Keratinocyte (primary cell): ENCODE measurements around the gene CSRNP2. TPM values are rescaled to one million over a fixed set of nuclear protein-coding genes. Genes with fewer than 3 reads are reported as not detected.

ENCODE experiments used
- DNase-seq: peaks from one replicate; pipeline ENCODE4 v3.0.0-alpha.2; 2011; ENCODE audit warnings: low read depth, missing footprints, low spot score
- FAIRE-seq: peaks from 2 replicates; lab custom pipeline; 2011; peaks lifted over from hg19 to GRCh38; lab: Jason Lieb, UNC
- H2AFZ ChIP-seq: 2 replicates; pipeline ENCODE4 v1.6.0; 2012; ENCODE audit warnings: low read length, control low read depth, inconsistent platforms; ENCODE audit not compliant: control insufficient read depth
- H3K27ac ChIP-seq: 2 replicates; pipeline ENCODE4 v1.5.1; 2011; ENCODE audit warnings: low read length; ENCODE audit not compliant: control insufficient read depth, insufficient read depth
- H3K27me3 ChIP-seq: 3 replicates; pipeline ENCODE4 v1.6.0; 2011; ENCODE audit warnings: low read length; ENCODE audit not compliant: control insufficient read depth, insufficient read depth; ENCODE audit errors: extremely low read depth
- H3K36me3 ChIP-seq, 2 experiments: 2 replicates in 1 of 2; 3 replicates in 1 of 2; pipeline ENCODE4 v1.5.1; 2011; ENCODE audit warnings: low read length in 2 of 2, mild to moderate bottlenecking in 1 of 2; ENCODE audit not compliant: control insufficient read depth in 2 of 2, insufficient read depth in 2 of 2; ENCODE audit errors: extremely low read depth in 1 of 2
- H3K4me1 ChIP-seq: 3 replicates; pipeline ENCODE4 v1.5.1; 2011; ENCODE audit warnings: low read length; ENCODE audit not compliant: control insufficient read depth, insufficient read depth; ENCODE audit errors: extremely low read depth
- H3K4me2 ChIP-seq: 3 replicates; pipeline ENCODE4 v1.6.0; 2011; ENCODE audit warnings: low read depth, low read length; ENCODE audit not compliant: control insufficient read depth, insufficient read depth; ENCODE audit errors: extremely low read depth
- H3K4me3 ChIP-seq, 3 experiments: fragments of 200-600 bp in 1 of 3; sonication (generic) in 1 of 3; 2 replicates in 2 of 3; 3 replicates in 1 of 3; pipeline ENCODE4 v1.5.1; 2011 to 2016; ENCODE audit warnings: low read length in 3 of 3, mild to moderate bottlenecking in 3 of 3, control low read depth in 2 of 3, inconsistent platforms in 1 of 3, low read depth in 1 of 3, mixed read lengths in 1 of 3, mixed run types in 1 of 3, moderate library complexity in 1 of 3; ENCODE audit not compliant: control insufficient read depth in 2 of 3, insufficient read depth in 2 of 3; ENCODE audit errors: extremely low read depth in 1 of 3
- H3K79me2 ChIP-seq: 2 replicates; pipeline ENCODE4 v1.6.0; 2012; ENCODE audit warnings: low read length; ENCODE audit not compliant: control insufficient read depth, insufficient read depth
- H3K9ac ChIP-seq: 3 replicates; pipeline ENCODE4 v1.6.0; 2011; ENCODE audit warnings: low read length; ENCODE audit not compliant: control insufficient read depth, insufficient read depth; ENCODE audit errors: extremely low read depth
- H3K9me1 ChIP-seq: 3 replicates; pipeline ENCODE4 v1.6.0; 2011; ENCODE audit warnings: low read length; ENCODE audit not compliant: control insufficient read depth, insufficient read depth; ENCODE audit errors: extremely low read depth
- H3K9me3 ChIP-seq: 2 replicates; pipeline ENCODE4 v1.5.1; 2012; ENCODE audit warnings: low read depth, low read length; ENCODE audit not compliant: control insufficient read depth
- H4K20me1 ChIP-seq: 3 replicates; pipeline ENCODE4 v1.6.0; 2011; ENCODE audit warnings: low read length; ENCODE audit not compliant: control insufficient read depth, insufficient read depth; ENCODE audit errors: extremely low read depth
- EZH2 ChIP-seq: IDR thresholded peaks from one replicate; pipeline ENCODE4 v1.6.1; 2012; ENCODE audit warnings: inconsistent platforms, mild to moderate bottlenecking, low read length, moderate library complexity
- dilution Hi-C: fragments of 300-500 bp; cut with MboI; formaldehyde crosslinking; loops from one replicate; pipeline ENCODE4 v1.7.0; 2020; ENCODE audit warnings: low sequenced_read_pairs; ENCODE audit not compliant: extremely low pct_ligation_motif_present
- polyA plus RNA-seq, 5 experiments: library from polyadenylated mRNA; depleted of rRNA in 3 of 5; stranded (reverse) in 3 of 5; stranded (forward) in 1 of 5; unstranded in 1 of 5; fragments of >200 nt; gene quantifications; 1 replicate in 1 of 5; 2 replicates in 3 of 5; 3 replicates in 1 of 5; pipeline versions ENCODE4 v1.2.1 to v1.2.3, GENCODE V29; 2011 to 2012; ENCODE audit warnings: missing spikeins in 2 of 5, low read depth in 1 of 5, low replicate concordance in 1 of 5
- TF ChIP-seq, protein P1 (sequence below), 3 experiments: IDR thresholded peaks in 1 of 3; conservative IDR thresholded peaks in 1 of 3; optimal IDR thresholded peaks in 1 of 3; 2 replicates in 2 of 3; 3 replicates in 1 of 3; pipeline versions ENCODE3 to v1.5.1; 2011; ENCODE audit warnings: low read length in 3 of 3, mild to moderate bottlenecking in 3 of 3, moderate library complexity in 2 of 3, control low read depth in 1 of 3, inconsistent platforms in 1 of 3; ENCODE audit not compliant: insufficient read depth in 2 of 3; ENCODE audit errors: extremely low read depth in 1 of 3

The CSRNP2 gene
- polyA plus RNA-seq, 1 donor (not counting 4 experiments of a cell fraction or from before 2014, with no cell fraction given): 18.4 TPM

DNA sequence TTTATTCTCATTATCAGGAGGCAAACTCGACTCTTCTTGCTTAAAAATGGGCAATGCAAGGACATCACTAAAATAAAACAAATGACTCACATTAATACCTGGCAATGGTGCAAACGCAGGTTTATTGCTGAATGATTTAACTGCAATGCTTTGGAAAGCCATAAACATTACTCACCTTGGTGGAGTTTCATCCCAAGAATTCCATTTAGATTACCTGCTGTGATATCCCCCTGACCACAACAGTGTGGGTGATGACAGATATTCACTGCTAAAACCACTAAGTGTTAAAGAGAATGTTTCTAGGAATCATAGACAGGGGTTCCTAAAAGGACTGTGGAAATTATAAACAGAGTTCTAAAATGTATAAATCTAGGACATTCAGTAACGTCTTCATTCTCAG, 35.3 kb upstream of the CSRNP2 start:
- no peaks in the 10 kb centered on the region for H3K9me3 ChIP-seq
- peaks cover 4 to 5% of the 10 kb centered on the region in 2 experiments for H3K36me3 ChIP-seq
- peak overlapping the region; percentile 77 for H3K27ac ChIP-seq
- peak overlapping the region; percentile 28 for H3K9ac ChIP-seq
- dilution Hi-C loops: no loop called here
- peak overlapping the region in 1 of 3 experiments; percentile 27 for H3K4me3 ChIP-seq
- H3K4me1 ChIP-seq: peaks cover 32% of the 10 kb centered on the region
- H4K20me1 ChIP-seq: no peaks in the 10 kb centered on the region
- H3K9me1 ChIP-seq: no peaks in the 10 kb centered on the region
- peak overlapping the region; percentile 63 for H3K4me2 ChIP-seq
- H3K79me2 ChIP-seq: no peaks in the 10 kb centered on the region
- no peaks in the 10 kb centered on the region for H3K27me3 ChIP-seq
- TF ChIP-seq, protein P1, sequence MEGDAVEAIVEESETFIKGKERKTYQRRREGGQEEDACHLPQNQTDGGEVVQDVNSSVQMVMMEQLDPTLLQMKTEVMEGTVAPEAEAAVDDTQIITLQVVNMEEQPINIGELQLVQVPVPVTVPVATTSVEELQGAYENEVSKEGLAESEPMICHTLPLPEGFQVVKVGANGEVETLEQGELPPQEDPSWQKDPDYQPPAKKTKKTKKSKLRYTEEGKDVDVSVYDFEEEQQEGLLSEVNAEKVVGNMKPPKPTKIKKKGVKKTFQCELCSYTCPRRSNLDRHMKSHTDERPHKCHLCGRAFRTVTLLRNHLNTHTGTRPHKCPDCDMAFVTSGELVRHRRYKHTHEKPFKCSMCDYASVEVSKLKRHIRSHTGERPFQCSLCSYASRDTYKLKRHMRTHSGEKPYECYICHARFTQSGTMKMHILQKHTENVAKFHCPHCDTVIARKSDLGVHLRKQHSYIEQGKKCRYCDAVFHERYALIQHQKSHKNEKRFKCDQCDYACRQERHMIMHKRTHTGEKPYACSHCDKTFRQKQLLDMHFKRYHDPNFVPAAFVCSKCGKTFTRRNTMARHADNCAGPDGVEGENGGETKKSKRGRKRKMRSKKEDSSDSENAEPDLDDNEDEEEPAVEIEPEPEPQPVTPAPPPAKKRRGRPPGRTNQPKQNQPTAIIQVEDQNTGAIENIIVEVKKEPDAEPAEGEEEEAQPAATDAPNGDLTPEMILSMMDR (optimal IDR thresholded peaks at IDR 0.05 in 1 of 3, IDR thresholded peaks at IDR 0.05 in 1 of 3, conservative IDR thresholded peaks at IDR 0.05 in 1 of 3; ENCODE audit: extremely low read depth in 1 of 3, insufficient read depth in 2 of 3, low read length in 3 of 3): no peak
- no peak overlapping the region for H2AFZ ChIP-seq
- FAIRE-seq: peak; percentile 96
- DNase-seq: peak; percentile 54

DNA sequence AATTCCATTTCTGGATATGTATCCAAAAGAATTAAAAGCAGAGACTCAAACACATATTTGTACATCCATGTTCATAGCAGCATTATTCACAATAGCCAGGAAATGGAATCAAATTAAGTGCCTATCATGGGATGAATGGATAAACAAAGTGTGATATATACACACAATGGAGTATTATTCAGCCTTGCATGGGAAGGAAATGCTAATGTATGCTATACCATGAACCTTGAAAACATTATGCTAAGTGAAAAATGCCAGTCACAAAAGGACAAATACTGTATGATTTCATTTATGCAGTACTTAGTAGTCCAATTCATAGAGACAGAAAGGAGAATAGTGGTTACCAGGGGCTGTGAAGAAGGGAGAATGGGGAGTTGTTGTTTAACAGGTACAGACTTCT, 32.1 kb upstream of the CSRNP2 start:
- Histone ChIP-seq H3K27me3 (no peaks in the 10 kb centered on the region), H3K9ac (no peak overlapping the region), H3K79me2 (no peaks in the 10 kb centered on the region), H3K4me2 (no peak overlapping the region), H3K36me3 (peaks cover 5% of the 10 kb centered on the region in 2 experiments), H3K9me1 (no peaks in the 10 kb centered on the region), H3K27ac (no peak overlapping the region), H3K4me3 (no peak overlapping the region), H2AFZ (no peak overlapping the region), H3K9me3 (no peaks in the 10 kb centered on the region), H3K4me1 (peaks cover 24% of the 10 kb centered on the region), H4K20me1 (no peaks in the 10 kb centered on the region)
- no peak for DNase-seq
- no peak for FAIRE-seq
- no peak for TF ChIP-seq EZH2
- TF ChIP-seq, protein P1 (optimal IDR thresholded peaks at IDR 0.05 in 1 of 3, IDR thresholded peaks at IDR 0.05 in 1 of 3, conservative IDR thresholded peaks at IDR 0.05 in 1 of 3; ENCODE audit: extremely low read depth in 1 of 3, insufficient read depth in 2 of 3, low read length in 3 of 3): no peak
- dilution Hi-C loops: no loop called here
